NCI-H2107 treated with DMSO at 0.1 percent for 48 hours (cell line): ENCODE results near the gene WDR75.
"Not testable (repeated sequence)": the region's sequence is repeated elsewhere in the genome, so short reads cannot be mapped to it uniquely, and the experiment has no call there.

Source experiments
- DNase-seq: peaks from one replicate; lab custom pipeline; 2025; ENCODE audit not compliant: unreplicated experiment; lab: John Stamatoyannopoulos, UW

WDR75 gene

DNA sequence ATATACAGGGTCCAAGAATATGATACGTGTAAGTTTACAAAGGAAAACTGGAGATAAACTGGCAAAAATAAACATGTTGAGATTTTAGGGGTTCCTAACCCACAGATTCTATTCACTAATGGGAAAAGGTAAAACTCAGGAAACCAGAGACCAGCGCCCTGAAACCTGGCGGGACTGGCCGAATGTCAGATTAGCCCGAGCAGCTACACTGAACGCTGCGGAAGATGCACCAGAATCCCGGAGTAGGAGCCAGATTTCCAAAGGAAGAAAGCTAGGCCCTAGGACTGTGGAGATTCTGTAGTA is 679 bp upstream of the WDR75 start:
- DNase-seq: no peak

DNA sequence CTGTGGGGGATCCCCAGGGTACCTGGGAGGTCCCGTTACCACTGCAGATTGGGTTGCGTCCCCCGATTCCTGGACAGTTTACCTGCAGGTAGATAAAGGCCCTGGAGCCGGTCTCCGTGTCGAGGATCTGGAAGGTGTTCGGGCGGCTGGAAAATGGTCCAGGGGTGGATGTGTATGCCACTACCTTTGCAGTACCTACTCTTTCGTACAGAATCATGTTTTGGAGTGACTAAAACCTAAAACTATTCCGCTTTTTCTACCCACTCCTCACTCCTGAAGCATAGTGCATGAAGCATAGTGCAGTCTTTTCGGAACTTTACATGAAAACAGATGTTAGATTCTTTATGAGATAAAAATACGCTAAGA is 418 bp downstream of the WDR75 start:
- DNase-seq: no peak

DNA sequence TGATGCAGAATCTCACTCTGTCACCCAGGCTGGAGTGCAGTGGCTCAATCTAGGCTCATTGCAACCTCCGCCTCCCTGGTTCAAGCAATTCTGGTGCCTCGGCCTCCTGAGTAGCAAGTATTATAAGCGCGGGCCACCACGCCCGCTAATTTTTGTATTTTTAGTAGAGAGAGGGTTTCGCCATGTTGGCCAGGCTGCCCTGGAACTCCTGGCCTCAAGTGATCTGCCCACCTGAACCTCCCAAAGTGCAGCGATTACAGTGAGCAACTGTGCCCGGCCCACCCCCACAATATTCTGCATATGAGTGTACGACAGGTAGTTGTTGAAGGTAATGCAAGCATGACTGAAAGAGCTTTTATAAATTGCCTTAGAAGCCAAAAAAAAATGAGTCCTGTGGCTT is 1.2 kb downstream of the WDR75 start:
- DNase-seq: no peak

GRCh38 chr2:189444322-189444721 is 3.0 kb downstream of the WDR75 start:
- no peak for DNase-seq

GRCh38 chr2:189446780-189447179 is 5.5 kb downstream of the WDR75 start:
- no peak for DNase-seq

DNA sequence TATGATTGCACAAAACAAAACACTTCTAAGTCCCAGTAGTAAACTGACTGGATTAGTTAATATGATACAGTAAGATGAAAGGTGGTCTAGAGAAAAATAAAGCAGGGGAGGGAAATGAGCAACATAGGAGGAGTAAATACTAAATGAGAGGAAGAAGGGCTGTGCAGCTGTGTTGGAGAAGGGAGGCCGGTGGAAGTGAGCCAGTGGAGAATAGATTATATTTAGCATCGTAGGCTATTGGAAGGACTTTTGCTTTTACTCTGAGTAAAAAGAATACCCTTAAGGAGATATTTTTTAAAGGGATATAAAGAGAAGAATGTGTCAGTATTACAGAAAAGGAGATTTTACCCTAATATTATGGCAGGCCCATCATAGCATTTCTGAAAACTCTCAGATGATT is 12.7 kb downstream of the WDR75 start:
- DNase-seq: no peak

GRCh38 chr2:189465076-189465475 is 23.8 kb downstream of the WDR75 start:
- no peak for DNase-seq

GRCh38 chr2:189465478-189465877 is 24.2 kb downstream of the WDR75 start:
- no peak for DNase-seq

DNA sequence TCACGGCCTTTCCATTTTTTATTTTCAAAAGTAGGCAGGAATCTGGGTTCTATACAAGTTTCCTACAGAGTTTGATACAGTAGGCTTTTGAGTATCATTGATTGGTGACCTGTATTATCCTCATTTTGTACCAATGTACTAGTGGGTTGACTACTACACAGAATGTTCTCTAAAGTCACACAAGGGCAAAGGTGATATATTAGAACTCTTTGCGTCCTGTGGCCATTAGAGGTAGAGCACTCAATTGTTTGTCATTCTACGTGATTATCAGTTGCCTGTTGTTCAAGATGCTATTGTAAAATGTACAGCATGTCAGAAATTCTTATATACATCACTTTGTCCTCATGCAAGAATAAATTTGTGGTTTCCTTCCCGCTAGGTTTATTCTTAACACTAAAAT is 24.8 kb downstream of the WDR75 start:
- no peak for DNase-seq

DNA sequence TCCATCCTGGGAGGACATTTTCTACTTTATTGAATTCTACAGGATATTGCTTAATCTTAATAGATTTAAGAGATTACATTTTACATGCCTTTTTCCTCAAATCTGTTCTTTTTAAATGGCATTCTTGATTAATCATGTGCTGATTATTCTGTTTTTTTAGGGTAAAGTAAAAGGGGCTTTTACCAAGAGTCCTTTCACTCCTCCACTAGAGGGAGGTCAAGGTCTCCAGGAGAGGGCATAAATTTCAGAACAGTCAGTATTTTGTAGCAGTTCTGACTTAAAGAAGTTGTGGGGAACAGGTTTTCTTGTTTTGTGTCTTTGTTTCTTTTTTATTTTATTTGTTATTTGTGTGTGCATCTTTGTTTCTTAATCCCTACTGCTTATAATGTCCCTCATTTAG is 25.4 kb downstream of the WDR75 start:
- DNase-seq: no peak

GRCh38 chr2:189467160-189467559 is 25.9 kb downstream of the WDR75 start:
- DNase-seq: no peak

GRCh38 chr2:189467593-189467992 is 26.3 kb downstream of the WDR75 start:
- no peak for DNase-seq

DNA sequence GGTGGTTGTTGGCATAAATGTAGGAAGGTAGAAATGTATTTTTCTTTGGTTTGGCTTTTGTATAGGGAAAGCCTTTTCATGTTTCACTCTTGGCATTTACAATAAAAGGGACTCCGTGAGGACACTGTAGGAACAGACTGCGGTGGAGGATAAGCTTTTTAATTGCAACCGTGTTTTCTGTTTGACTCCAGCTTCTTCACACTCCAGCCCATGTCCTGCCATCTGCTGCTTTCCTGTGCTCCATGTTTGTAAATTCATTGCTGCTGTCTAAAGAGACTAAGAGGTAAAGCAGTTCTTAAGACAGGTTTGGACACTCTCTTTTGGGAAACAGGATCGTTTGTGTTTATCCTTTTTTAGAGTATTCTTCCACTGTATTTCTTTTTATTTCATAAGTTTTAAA is 33.3 kb downstream of the WDR75 start:
- no peak for DNase-seq

- DNase-seq: no peak
These were observed 36.5 kb downstream of the WDR75 start for GRCh38 chr2:189477756-189478155.

GRCh38 chr2:189478289-189478688 is 37.0 kb downstream of the WDR75 start:
- not testable (repeated sequence) for DNase-seq

GRCh38 chr2:189481071-189481470 is 39.8 kb downstream of the WDR75 start:
- no peak for DNase-seq

DNA sequence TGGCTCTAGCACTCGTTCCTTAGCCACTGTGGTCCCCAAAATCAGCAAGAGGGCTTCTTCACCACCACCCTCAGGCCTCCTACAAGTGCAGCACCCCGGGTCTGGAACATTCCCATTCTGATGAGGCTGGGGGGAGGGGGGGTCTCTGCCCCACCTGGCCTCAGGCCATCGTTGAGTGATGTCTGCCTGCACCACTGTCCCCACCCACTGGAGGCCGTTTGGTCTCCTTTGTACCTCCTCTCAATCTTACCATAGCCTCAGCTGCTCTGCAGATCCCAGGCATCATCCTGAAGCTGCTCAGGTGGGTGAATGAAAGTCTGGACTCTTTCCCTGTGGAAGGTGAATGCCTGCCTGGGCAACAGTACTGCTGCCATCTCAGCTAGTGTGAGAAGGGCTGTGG is 42.3 kb downstream of the WDR75 start:
- no peak for DNase-seq

- no peak for DNase-seq
These were observed 42.9 kb downstream of the WDR75 start for GRCh38 chr2:189483980-189484740.

GRCh38 chr2:189485146-189485545 is 43.9 kb downstream of the WDR75 start:
- DNase-seq: no peak

GRCh38 chr2:189486237-189486770 is 45.0 kb downstream of the WDR75 start:
- no peak for DNase-seq

GRCh38 chr2:189487283-189488007 is 46.2 kb downstream of the WDR75 start:
- no peak for DNase-seq

DNA sequence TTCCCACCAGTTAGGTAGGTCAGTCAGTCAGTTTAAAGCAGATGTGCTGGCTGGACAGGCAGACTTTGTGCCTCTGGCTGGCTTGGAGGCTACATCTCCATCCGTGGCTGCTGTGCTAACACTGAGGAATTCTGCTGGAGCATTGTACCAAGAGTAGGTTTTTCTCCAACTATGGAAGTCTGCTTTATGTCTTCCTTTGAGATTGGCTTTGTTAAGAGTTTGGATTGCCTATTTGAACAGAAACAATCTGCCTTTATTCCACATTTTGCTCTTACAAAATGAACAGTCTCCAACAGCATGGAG is 46.7 kb downstream of the WDR75 start:
- DNase-seq: no peak

GRCh38 chr2:189492451-189492850 is 51.2 kb downstream of the WDR75 start:
- DNase-seq: no peak
